BE2C (cell line): ENCODE measurements around the gene ADAMTS2.

Experiments
- DNase-seq: peaks from one replicate; pipeline ENCODE4 v3.0.0-alpha.2; 2020
- H3K27me3 ChIP-seq: fragments of 250-450 bp; sonication (Bioruptor Pico); 2 replicates; pipeline ENCODE4 v1.5.1; 2020; ENCODE audit warnings: mild to moderate bottlenecking
- H3K36me3 ChIP-seq: fragments of 250-450 bp; sonication (Bioruptor Pico); 2 replicates; pipeline ENCODE4 v1.5.1; 2020; ENCODE audit warnings: mild to moderate bottlenecking
- H3K4me1 ChIP-seq: fragments of 250-450 bp; sonication (Bioruptor Pico); 2 replicates; pipeline ENCODE4 v1.5.1; 2020
- H3K4me3 ChIP-seq: 2 replicates; pipeline ENCODE4 v1.5.1; 2011; ENCODE audit warnings: low read depth, low read length
- H3K9me3 ChIP-seq: fragments of 250-450 bp; sonication (Bioruptor Pico); 2 replicates; pipeline ENCODE4 v1.5.1; 2020
- TF ChIP-seq, protein P1 (sequence below): IDR thresholded peaks from 2 replicates; pipeline ENCODE4 v1.5.1; 2012; ENCODE audit warnings: mild to moderate bottlenecking, low read depth, low read length

The ADAMTS2 gene

DNA sequence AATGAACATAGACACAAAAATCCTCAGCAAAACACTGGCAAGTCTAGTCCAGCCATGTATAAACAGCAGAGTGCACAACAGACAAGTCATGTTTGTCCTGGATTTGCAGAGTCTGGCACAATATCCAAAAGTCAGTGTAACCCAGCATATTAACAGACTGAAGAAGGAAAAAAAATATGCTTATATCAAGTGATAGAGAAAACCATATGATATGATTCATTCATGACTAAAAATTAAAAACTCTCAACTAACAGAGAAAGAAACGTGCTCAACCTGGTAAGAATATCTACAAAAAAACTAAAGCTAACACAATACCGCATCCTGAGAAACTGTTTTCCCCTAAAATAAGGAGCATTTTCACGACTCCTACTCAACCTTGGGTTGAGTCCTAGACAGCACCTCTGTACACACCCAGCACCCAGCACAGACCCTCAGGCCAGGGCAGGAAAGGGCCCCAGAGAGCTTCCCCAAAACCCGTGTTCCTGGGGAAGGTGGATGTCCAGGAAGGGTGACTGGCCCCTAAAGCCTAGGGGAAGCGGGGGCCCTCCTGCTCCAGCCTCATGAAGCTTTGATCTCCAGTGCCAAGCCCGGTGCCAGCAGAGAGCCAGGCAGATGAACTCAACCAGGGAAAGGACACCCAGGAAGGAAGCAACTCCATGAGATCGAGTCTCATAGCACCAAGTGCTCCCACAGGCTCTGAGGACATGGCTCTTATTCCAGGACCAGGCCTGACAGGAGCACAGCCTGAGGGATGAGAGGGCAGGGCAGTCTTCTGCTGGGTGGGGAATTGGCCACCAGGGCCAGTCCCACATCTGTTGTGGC, 38.9 kb downstream of the ADAMTS2 start:
- no peaks in the 10 kb centered on the region for H3K9me3 ChIP-seq
- H3K27me3 ChIP-seq, result no peaks in the 10 kb centered on the region
- no peak overlapping the region for H3K4me3 ChIP-seq
- no peaks in the 10 kb centered on the region for H3K4me1 ChIP-seq
- TF ChIP-seq, protein P1, sequence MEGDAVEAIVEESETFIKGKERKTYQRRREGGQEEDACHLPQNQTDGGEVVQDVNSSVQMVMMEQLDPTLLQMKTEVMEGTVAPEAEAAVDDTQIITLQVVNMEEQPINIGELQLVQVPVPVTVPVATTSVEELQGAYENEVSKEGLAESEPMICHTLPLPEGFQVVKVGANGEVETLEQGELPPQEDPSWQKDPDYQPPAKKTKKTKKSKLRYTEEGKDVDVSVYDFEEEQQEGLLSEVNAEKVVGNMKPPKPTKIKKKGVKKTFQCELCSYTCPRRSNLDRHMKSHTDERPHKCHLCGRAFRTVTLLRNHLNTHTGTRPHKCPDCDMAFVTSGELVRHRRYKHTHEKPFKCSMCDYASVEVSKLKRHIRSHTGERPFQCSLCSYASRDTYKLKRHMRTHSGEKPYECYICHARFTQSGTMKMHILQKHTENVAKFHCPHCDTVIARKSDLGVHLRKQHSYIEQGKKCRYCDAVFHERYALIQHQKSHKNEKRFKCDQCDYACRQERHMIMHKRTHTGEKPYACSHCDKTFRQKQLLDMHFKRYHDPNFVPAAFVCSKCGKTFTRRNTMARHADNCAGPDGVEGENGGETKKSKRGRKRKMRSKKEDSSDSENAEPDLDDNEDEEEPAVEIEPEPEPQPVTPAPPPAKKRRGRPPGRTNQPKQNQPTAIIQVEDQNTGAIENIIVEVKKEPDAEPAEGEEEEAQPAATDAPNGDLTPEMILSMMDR, result no peak
- DNase-seq, result no peak
- H3K36me3 ChIP-seq, result no peaks in the 10 kb centered on the region

DNA sequence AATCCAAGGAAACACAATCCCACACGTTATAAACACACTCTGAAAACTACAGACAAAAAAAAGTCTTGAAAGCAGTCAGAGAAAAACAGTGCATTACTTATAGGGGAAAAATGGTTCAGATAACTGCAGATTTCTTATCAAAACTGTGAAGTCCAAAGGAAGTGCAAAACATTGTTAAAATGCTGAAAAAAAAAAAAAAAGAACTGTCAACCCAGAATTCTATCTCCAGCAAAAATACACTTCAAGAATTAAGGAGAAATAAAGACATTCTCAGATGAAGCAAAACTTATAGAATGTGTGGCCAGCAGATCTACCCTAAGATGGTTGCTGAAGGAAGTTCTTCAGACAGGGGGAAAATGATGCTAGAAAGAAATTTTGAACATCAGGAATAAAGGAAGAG, 40.4 kb downstream of the ADAMTS2 start:
- no peak for DNase-seq
- Histone ChIP-seq H3K4me3 (no peak overlapping the region), H3K4me1 (no peaks in the 10 kb centered on the region), H3K36me3 (no peaks in the 10 kb centered on the region), H3K27me3 (no peaks in the 10 kb centered on the region), H3K9me3 (no peaks in the 10 kb centered on the region)
- TF ChIP-seq, protein P1, result no peak

DNA sequence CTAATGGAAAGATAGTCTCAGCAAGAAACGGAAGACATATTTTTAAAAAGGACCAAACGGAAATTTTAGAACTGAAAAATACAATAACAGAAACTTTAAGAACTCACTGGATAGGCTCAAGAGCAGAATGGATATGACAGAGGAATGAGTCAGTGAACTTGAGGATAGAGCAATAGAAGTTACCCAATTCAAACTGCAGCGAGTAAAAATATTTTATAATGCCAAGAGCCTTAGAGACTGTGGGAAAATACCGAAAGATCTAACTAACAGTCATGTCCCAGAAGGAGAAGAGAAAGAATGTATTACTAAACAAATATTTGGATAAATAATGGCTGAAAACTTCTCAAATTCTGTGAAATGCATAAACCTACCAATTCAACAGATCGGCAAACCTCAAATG, 40.8 kb downstream of the ADAMTS2 start:
- Histone ChIP-seq H3K9me3 (no peaks in the 10 kb centered on the region), H3K27me3 (no peaks in the 10 kb centered on the region), H3K4me3 (no peak overlapping the region), H3K4me1 (no peaks in the 10 kb centered on the region), H3K36me3 (no peaks in the 10 kb centered on the region)
- TF ChIP-seq, protein P1, result no peak
- DNase-seq, result no peak

DNA sequence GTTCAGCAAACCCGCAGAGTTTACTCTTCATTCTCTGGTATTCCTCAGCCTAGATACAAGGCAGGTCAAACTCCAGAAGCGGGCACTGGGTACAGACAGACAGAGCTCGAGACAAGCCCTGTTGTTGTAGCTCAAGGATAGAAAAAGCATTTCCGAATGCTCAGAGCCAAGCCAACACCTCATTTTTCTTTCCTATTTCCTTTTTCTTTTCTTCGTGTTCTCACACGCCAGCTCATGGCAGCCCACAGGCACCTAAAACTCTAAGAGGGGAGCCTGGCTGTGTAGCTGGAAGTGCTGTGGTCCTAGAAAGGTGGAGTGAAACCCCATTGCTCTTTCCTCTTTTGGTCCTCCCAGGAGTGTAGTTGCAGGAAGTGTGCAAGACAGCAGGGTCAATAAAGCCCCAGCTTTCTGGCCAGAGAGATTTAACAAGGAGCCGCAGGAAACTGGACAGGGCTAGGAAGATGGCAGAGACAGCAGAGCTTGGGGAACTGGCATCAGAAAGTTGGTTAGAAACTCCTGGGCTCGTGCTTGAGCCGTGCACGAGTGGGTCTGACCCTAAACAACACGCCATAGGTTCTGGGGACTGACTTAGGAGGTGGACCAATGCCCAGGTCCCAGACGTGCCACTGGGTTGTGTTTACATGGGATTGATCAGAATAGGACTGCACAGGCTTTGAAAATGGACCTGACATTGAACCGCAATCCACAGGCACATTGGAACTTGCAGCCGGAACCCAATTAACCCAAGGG, 41.6 kb downstream of the ADAMTS2 start:
- no peaks in the 10 kb centered on the region for H3K9me3 ChIP-seq
- H3K4me3 ChIP-seq, result no peak overlapping the region
- no peaks in the 10 kb centered on the region for H3K27me3 ChIP-seq
- H3K4me1 ChIP-seq, result no peaks in the 10 kb centered on the region
- no peaks in the 10 kb centered on the region for H3K36me3 ChIP-seq
- DNase-seq, result no peak
- TF ChIP-seq, protein P1, result no peak

DNA sequence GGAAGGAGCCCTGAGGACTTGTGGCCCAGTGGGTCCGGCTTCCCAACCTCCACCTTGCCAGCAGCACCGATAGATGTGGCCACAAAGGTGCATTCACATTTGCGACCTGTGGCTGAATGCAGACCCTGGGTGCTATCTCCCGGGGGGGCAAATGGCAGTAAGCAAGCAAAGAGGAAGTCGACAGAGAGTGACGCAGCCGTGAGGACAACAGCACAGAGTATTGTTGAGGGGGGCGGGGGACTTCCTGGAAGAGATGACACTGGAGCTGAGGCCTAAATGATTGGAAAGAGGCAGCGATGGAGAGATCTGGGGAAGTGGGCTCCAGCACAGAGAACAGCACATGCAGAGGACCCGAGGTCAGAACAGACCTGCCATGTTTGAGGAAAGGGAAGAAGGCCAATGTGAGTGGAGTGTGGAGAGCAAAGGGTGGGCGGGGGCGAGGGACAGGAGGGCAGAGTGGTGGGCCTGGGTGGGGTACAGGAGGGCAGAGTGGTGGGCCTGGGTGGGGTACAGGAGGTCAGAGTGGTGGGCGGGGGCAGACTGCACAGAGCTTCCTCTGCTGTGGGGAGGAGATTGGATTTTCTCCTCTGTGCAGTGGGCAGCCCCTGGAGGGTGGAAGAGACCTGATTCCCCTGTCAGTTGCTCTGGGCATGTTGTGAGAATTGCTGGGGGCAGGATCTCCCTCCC, 42.6 kb downstream of the ADAMTS2 start:
- TF ChIP-seq, protein P1, result no peak
- Histone ChIP-seq H3K4me1 (no peaks in the 10 kb centered on the region), H3K27me3 (no peaks in the 10 kb centered on the region), H3K4me3 (no peak overlapping the region), H3K9me3 (no peaks in the 10 kb centered on the region), H3K36me3 (no peaks in the 10 kb centered on the region)
- no peak for DNase-seq

DNA sequence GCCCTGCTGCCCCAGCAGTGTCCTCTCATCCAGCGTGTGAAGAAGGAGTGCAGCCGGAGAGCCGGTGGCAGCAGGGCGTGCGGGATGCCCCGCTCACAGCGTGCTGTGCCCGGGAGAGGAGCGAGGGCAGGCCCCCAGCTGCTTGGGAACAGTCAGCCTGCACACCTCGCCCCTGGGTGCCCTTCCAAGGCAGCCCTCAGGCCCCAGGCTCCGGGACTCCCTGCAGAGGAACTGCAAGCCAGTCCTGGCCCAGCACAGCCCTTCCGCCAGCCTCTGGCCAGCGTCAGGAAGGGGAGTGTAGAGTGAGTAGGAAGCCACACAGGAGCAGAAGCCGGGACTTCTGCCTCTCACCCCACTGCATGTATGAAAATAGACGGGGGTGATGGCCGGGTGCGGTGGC, 43.5 kb downstream of the ADAMTS2 start:
- no peaks in the 10 kb centered on the region for H3K36me3 ChIP-seq
- no peaks in the 10 kb centered on the region for H3K27me3 ChIP-seq
- H3K9me3 ChIP-seq, result no peaks in the 10 kb centered on the region
- H3K4me3 ChIP-seq, result no peak overlapping the region
- DNase-seq, result peak; percentile 8
- H3K4me1 ChIP-seq, result no peaks in the 10 kb centered on the region
- TF ChIP-seq, protein P1, result no peak
